ENCODE measurements around the gene CCDC167.

The CCDC167 gene

GRCh38 chr6:37480118-37480736 lies 19.5 kb downstream of the CCDC167 start:
- no peak for TF ChIP-seq CTCF (IDR thresholded peaks at IDR 0.05; ENCODE audit: control insufficient read depth, insufficient read depth, low read depth, low read length, missing control alignments)
- no peak for DNase-seq (ENCODE audit: low read depth)
- no peak overlapping the region for H3K4me3 ChIP-seq (ENCODE audit: control insufficient read depth, low read depth, low read length)

- H3K4me3 ChIP-seq (ENCODE audit: control insufficient read depth, low read depth, low read length): no peak overlapping the region
- DNase-seq (ENCODE audit: low read depth): no peak
- no peak for TF ChIP-seq CTCF (IDR thresholded peaks at IDR 0.05; ENCODE audit: control insufficient read depth, insufficient read depth, low read depth, low read length, missing control alignments)
Observed at GRCh38 chr6:37479266-37479854, 20.3 kb downstream of the CCDC167 start.

- H3K4me3 ChIP-seq (ENCODE audit: control insufficient read depth, low read depth, low read length): no peak overlapping the region
- DNase-seq (ENCODE audit: low read depth): no peak
- TF ChIP-seq CTCF (IDR thresholded peaks at IDR 0.05; ENCODE audit: control insufficient read depth, insufficient read depth, low read depth, low read length, missing control alignments): no peak
Observed at GRCh38 chr6:37478827-37479226, 20.9 kb downstream of the CCDC167 start.

GRCh38 chr6:37477656-37478435 lies 21.8 kb downstream of the CCDC167 start:
- H3K4me3 ChIP-seq (ENCODE audit: control insufficient read depth, low read depth, low read length): no peak overlapping the region

GRCh38 chr6:37477191-37477590 lies 22.5 kb downstream of the CCDC167 start:
- no peak for TF ChIP-seq CTCF (IDR thresholded peaks at IDR 0.05; ENCODE audit: control insufficient read depth, insufficient read depth, low read depth, low read length, missing control alignments)
- DNase-seq (ENCODE audit: low read depth): no peak
- no peak overlapping the region for H3K4me3 ChIP-seq (ENCODE audit: control insufficient read depth, low read depth, low read length)

More at GRCh38 chr6:37477656-37478435, 21.8 kb downstream of the CCDC167 start:
- no peak for DNase-seq (ENCODE audit: low read depth)
- TF ChIP-seq CTCF (IDR thresholded peaks at IDR 0.05; ENCODE audit: control insufficient read depth, insufficient read depth, low read depth, low read length, missing control alignments): no peak

- no peak overlapping the region for H3K4me3 ChIP-seq (ENCODE audit: control insufficient read depth, low read depth, low read length)
- no peak for TF ChIP-seq CTCF (IDR thresholded peaks at IDR 0.05; ENCODE audit: control insufficient read depth, insufficient read depth, low read depth, low read length, missing control alignments)
- DNase-seq (ENCODE audit: low read depth): no peak
Observed at GRCh38 chr6:37474316-37474715, 25.4 kb downstream of the CCDC167 start.
